Hepatocyte (in vitro differentiated cells): Measurements from ENCODE around the gene RAP1GAP2. TPM values are rescaled to one million over a fixed set of nuclear protein-coding genes. Genes with fewer than 3 reads are reported as not detected.
"Not testable (repeated sequence)": the region's sequence is repeated elsewhere in the genome, so short reads cannot be mapped to it uniquely, and the experiment has no call there.

Source experiments
- DNase-seq: peaks from one replicate; pipeline ENCODE4 v3.0.0-alpha.2; 2016; ENCODE audit warnings: low spot score
- H2AFZ ChIP-seq: fragments of 200-600 bp; sonication (generic); 2 replicates; pipeline ENCODE4 v1.6.0; 2016; ENCODE audit warnings: antibody characterized with exemption, mild to moderate bottlenecking
- H3K27ac ChIP-seq: fragments of 200-600 bp; sonication (generic); 2 replicates; pipeline ENCODE4 v1.5.1; 2016; ENCODE audit warnings: mild to moderate bottlenecking
- H3K27me3 ChIP-seq: fragments of 200-600 bp; sonication (generic); 2 replicates; pipeline ENCODE4 v1.6.1; 2016
- H3K36me3 ChIP-seq: fragments of 200-600 bp; sonication (generic); replicated peaks from 2 replicates; pipeline ENCODE4 v1.5.1; 2016; ENCODE audit warnings: low read depth; ENCODE audit not compliant: insufficient read depth
- H3K4me1 ChIP-seq: fragments of 200-600 bp; sonication (generic); 2 replicates; pipeline ENCODE4 v1.5.1; 2016; ENCODE audit warnings: mild to moderate bottlenecking, moderate library complexity; ENCODE audit not compliant: insufficient read depth
- H3K4me2 ChIP-seq: fragments of 200-600 bp; sonication (generic); 2 replicates; pipeline ENCODE4 v1.6.0; 2016
- H3K4me3 ChIP-seq: fragments of 200-600 bp; sonication (generic); 2 replicates; pipeline ENCODE4 v1.5.1; 2016; ENCODE audit warnings: mild to moderate bottlenecking
- H3K79me2 ChIP-seq: fragments of 200-600 bp; sonication (generic); 2 replicates; pipeline ENCODE4 v1.6.0; 2017; ENCODE audit warnings: mild to moderate bottlenecking
- H3K9me2 ChIP-seq: fragments of 200-600 bp; sonication (generic); replicated peaks from 2 replicates; pipeline ENCODE4 v1.6.0; 2017; ENCODE audit warnings: mild to moderate bottlenecking; ENCODE audit not compliant: insufficient read depth
- H3K9me3 ChIP-seq: fragments of 200-600 bp; sonication (generic); 2 replicates; pipeline ENCODE4 v1.5.1; 2016; ENCODE audit warnings: low read depth, mild to moderate bottlenecking
- H4K20me1 ChIP-seq: fragments of 200-600 bp; sonication (generic); 2 replicates; pipeline ENCODE4 v1.6.0; 2016; ENCODE audit warnings: mild to moderate bottlenecking; ENCODE audit not compliant: insufficient read depth, poor library complexity, severe bottlenecking
- EZH2 ChIP-seq: fragments of 200-600 bp; sonication (generic); IDR thresholded peaks from 2 replicates; pipeline ENCODE4 v1.6.1; 2016; ENCODE audit warnings: antibody characterized with exemption, mild to moderate bottlenecking, borderline replicate concordance
- EZH2phosphoT487 ChIP-seq: fragments of 200-600 bp; sonication (generic); IDR thresholded peaks from one replicate; pipeline ENCODE4 v1.6.1; 2018; ENCODE audit warnings: antibody characterized with exemption, mild to moderate bottlenecking, low read depth, moderate library complexity; ENCODE audit not compliant: unreplicated experiment, severe bottlenecking
- WGBS: methylation state at CpG from one replicate; pipeline ENCODE4 v1.1.6; 2016; ENCODE audit warnings: low lambda C conversion rate; ENCODE audit errors: missing lambda C conversion rate; 5-methylcytosine and 5-hydroxymethylcytosine counted together
- polyA plus RNA-seq: library from polyadenylated mRNA; unstranded; fragments of >200 nt; fragmentation: Nextera tagmentation; extraction: Ambion mirVana; gene quantifications from 2 replicates; pipeline ENCODE4 v1.2.1, GENCODE V29; 2016
- total RNA-seq: library from RNA; depleted of rRNA; stranded (reverse); fragments of >200 nt; gene quantifications from 2 replicates; pipeline ENCODE4 v1.2.3, GENCODE V29; 2014
- TF ChIP-seq, protein P1 (sequence below): fragments of 200-600 bp; sonication (generic); IDR thresholded peaks from 2 replicates; pipeline ENCODE4 v1.5.1; 2016; ENCODE audit warnings: antibody characterized with exemption, mild to moderate bottlenecking; ENCODE audit not compliant: poor library complexity

The RAP1GAP2 gene
- total and polyA plus RNA-seq, 2 experiments from 2014 or later, result 3.0 to 10.0 TPM

- Histone ChIP-seq H3K79me2 (no peaks in the 10 kb centered on the region), H3K36me3 (no peaks in the 10 kb centered on the region), H3K9me3 (no peaks in the 10 kb centered on the region), H3K4me2 (no peak overlapping the region), H3K27me3 (no peaks in the 10 kb centered on the region), H3K9me2 (no peaks in the 10 kb centered on the region), H2AFZ (no peak overlapping the region), H4K20me1 (no peaks in the 10 kb centered on the region), H3K4me3 (no peak overlapping the region), H3K27ac (no peak overlapping the region), H3K4me1 (no peaks in the 10 kb centered on the region)
- WGBS, result 92% methylated on average over 11 of the region's 11 CpGs
- DNase-seq, result no peak
- TF ChIP-seq EZH2 (no peak), EZH2phosphoT487 (no peak)
- TF ChIP-seq, protein P1, sequence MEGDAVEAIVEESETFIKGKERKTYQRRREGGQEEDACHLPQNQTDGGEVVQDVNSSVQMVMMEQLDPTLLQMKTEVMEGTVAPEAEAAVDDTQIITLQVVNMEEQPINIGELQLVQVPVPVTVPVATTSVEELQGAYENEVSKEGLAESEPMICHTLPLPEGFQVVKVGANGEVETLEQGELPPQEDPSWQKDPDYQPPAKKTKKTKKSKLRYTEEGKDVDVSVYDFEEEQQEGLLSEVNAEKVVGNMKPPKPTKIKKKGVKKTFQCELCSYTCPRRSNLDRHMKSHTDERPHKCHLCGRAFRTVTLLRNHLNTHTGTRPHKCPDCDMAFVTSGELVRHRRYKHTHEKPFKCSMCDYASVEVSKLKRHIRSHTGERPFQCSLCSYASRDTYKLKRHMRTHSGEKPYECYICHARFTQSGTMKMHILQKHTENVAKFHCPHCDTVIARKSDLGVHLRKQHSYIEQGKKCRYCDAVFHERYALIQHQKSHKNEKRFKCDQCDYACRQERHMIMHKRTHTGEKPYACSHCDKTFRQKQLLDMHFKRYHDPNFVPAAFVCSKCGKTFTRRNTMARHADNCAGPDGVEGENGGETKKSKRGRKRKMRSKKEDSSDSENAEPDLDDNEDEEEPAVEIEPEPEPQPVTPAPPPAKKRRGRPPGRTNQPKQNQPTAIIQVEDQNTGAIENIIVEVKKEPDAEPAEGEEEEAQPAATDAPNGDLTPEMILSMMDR, result no peak
These were observed 200.8 kb downstream of the RAP1GAP2 start for GRCh38 chr17:2996810-2997670.

DNA sequence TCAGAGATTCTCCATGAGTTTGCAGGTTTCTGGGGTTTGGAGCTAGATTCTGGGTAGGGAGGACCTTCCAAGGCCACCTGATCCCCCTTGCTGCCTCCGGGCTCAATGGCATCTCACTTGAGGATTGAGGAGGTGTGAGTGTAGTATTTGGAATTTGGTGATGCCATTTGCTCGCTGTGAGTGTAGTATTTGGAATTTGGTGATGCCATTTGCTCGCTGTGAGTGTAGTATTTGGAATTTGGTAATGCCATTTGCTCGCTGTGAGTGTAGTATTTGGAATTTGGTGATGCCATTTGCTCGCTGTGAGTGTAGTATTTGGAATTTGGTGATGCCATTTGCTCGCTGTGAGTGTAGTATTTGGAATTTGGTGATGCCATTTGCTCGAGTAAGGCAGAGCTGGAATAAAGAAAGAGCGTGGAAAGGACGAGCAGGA lies 202.2 kb downstream of the RAP1GAP2 start:
- not testable (repeated sequence) for H3K79me2 ChIP-seq, H3K4me2 ChIP-seq, H3K27me3 ChIP-seq, H3K9me3 ChIP-seq, H3K4me1 ChIP-seq, H3K36me3 ChIP-seq, H3K9me2 ChIP-seq, DNase-seq, H4K20me1 ChIP-seq, H2AFZ ChIP-seq, H3K27ac ChIP-seq, H3K4me3 ChIP-seq
- 95% methylated on average over 9 of the region's 9 CpGs for WGBS

DNA sequence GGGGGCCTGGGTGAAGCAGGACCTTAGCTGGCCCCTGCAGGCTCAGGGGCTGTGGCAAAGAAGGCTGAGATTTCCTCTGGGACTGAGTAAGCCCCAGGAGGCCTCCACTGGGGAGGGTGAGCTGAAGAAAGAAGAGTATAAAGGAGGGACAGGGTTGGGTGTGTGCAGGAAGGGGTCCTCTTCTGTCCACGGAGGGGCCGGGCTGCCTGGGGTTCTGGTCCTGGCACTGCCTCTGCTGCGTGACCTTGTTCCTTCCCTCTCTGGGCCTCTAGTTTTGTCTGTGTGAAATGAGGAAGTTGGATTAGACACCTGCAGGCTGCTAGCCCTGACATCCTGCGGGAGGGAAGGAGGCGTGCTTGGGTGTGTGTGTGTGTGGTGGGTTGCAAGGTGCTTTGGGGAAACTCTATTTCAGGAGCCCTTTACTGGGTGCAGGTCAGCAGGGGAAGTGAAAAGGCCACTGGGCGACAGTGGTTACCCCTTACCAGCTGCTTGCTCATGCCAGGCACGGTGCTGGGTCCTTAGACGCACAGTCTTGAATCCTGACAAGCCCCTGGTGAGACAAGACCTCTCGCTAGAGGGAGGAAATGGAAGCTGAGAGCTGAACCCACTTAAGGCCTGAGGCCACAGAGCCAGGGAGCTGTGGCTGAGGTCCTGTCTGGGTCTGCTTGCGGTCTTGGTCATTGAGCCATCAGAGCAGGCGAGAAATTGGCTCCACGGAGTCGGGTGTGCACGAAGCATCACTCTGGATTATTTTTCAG lies 206.5 kb downstream of the RAP1GAP2 start:
- 96% methylated on average over 14 of the region's 14 CpGs for WGBS
- H2AFZ ChIP-seq, result no peak overlapping the region
- H3K27me3 ChIP-seq, result no peaks in the 10 kb centered on the region
- DNase-seq, result no peak
- H3K9me3 ChIP-seq, result no peaks in the 10 kb centered on the region
- H3K4me3 ChIP-seq, result no peak overlapping the region
- no peaks in the 10 kb centered on the region for H3K9me2 ChIP-seq
- no peak overlapping the region for H3K4me2 ChIP-seq
- no peaks in the 10 kb centered on the region for H4K20me1 ChIP-seq
- no peak overlapping the region for H3K27ac ChIP-seq
- no peaks in the 10 kb centered on the region for H3K36me3 ChIP-seq
- TF ChIP-seq, protein P1, result no peak
- TF ChIP-seq EZH2phosphoT487 (no peak), EZH2 (no peak)
- no peaks in the 10 kb centered on the region for H3K79me2 ChIP-seq
- peaks cover 8% of the 10 kb centered on the region for H3K4me1 ChIP-seq
